PFSK-1 (cell line): ENCODE results near the gene VPS13D.

Experiments
- FOXP2 ChIP-seq: optimal IDR thresholded peaks from 2 replicates; pipeline ENCODE3; 2011; ENCODE audit warnings: borderline replicate concordance, control low read depth, inconsistent platforms; ENCODE audit not compliant: insufficient read depth; ENCODE audit errors: extremely low read length, extremely low read depth
- POLR2AphosphoS5 ChIP-seq: IDR thresholded peaks from 2 replicates; pipeline ENCODE4 v1.6.1; 2012; ENCODE audit warnings: low read depth, mild to moderate bottlenecking, control low read depth, low read length, moderate library complexity
- SIN3A ChIP-seq: IDR thresholded peaks from 2 replicates; pipeline ENCODE4 v1.6.1; 2012; ENCODE audit warnings: mild to moderate bottlenecking, low read length, moderate library complexity, borderline replicate concordance; ENCODE audit not compliant: insufficient read depth
- TAF1 ChIP-seq: IDR thresholded peaks from 2 replicates; pipeline ENCODE4 v1.6.1; 2012; ENCODE audit warnings: low read length, control low read depth, borderline replicate concordance; ENCODE audit not compliant: insufficient read depth
- TF ChIP-seq, protein P1 (sequence below), 2 experiments: IDR thresholded peaks; 2 replicates each; pipeline versions ENCODE4 v1.6.1 to v1.8.0; 2011 to 2012; ENCODE audit warnings: low read depth in 2 of 2, low read length in 2 of 2, control low read depth in 1 of 2, inconsistent platforms in 1 of 2, mild to moderate bottlenecking in 1 of 2, moderate library complexity in 1 of 2; ENCODE audit not compliant: insufficient read depth in 1 of 2

DNA sequence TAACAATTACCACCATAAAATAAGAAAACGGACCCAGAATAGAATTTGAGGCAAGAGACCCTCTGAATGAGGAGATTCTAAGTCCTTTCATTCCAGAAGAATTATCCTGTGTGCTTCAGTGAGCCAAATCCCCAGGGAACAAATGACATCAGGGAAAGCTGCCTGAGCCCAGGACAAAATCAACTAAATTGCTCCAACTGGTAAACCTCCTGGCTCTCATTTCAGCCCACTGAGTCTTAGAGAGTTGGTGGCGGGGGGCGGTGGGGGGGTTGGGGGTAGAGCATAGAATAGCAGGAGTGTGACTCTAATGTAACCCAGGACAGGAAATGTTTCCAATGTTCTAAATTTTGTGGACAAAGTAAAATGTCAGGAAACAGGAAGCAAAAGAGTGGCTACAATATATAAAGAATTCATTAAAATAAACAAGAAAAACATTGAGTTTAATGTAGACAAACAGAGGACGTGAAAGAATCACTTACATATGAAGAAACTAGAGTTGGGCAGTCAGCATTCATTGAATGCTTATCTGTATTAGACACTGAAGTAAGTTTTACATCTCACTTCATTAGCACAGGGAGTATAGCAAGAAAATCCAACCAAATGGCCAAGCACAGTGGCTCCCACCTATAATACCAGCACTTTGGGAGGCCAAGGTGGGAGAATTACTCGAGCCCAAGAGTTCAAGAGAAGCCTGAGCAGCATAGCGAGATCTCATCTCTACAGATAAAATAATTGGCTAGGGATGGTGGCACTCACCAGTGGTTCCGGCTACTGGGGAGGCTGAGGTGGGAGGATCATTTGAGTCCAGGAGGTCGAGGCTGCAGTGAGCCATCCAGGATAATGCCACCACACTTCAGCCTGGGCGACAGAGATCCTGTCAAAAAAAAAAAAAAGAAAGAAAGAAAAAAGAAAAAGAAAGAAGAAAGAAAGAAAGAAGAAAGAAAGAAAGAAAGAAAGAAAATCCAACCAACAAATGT, 313.1 kb downstream of the VPS13D start:
- no peak for TF ChIP-seq TAF1
- no peak for TF ChIP-seq POLR2AphosphoS5
- TF ChIP-seq, protein P1, sequence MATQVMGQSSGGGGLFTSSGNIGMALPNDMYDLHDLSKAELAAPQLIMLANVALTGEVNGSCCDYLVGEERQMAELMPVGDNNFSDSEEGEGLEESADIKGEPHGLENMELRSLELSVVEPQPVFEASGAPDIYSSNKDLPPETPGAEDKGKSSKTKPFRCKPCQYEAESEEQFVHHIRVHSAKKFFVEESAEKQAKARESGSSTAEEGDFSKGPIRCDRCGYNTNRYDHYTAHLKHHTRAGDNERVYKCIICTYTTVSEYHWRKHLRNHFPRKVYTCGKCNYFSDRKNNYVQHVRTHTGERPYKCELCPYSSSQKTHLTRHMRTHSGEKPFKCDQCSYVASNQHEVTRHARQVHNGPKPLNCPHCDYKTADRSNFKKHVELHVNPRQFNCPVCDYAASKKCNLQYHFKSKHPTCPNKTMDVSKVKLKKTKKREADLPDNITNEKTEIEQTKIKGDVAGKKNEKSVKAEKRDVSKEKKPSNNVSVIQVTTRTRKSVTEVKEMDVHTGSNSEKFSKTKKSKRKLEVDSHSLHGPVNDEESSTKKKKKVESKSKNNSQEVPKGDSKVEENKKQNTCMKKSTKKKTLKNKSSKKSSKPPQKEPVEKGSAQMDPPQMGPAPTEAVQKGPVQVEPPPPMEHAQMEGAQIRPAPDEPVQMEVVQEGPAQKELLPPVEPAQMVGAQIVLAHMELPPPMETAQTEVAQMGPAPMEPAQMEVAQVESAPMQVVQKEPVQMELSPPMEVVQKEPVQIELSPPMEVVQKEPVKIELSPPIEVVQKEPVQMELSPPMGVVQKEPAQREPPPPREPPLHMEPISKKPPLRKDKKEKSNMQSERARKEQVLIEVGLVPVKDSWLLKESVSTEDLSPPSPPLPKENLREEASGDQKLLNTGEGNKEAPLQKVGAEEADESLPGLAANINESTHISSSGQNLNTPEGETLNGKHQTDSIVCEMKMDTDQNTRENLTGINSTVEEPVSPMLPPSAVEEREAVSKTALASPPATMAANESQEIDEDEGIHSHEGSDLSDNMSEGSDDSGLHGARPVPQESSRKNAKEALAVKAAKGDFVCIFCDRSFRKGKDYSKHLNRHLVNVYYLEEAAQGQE (IDR thresholded peaks at IDR 0.05; ENCODE audit: insufficient read depth in 1 of 2, low read depth in 2 of 2, low read length in 2 of 2), result no peak
- TF ChIP-seq SIN3A, result no peak
- no peak for TF ChIP-seq FOXP2
